NCI-H446 (cell line): ENCODE measurements around the gene TUBGCP6.
A peak's percentile ranks its signal among the peaks of the same experiment; 100 is the strongest.
"Not testable (repeated sequence)": the region's sequence is repeated elsewhere in the genome, so short reads cannot be mapped to it uniquely, and the experiment has no call there.

ENCODE experiments used
- DNase-seq, 2 experiments: peaks; one replicate each; lab custom pipeline; 2025; lab: John Stamatoyannopoulos, UW

The TUBGCP6 gene

GRCh38 chr22:50209893-50210292 lies 34.9 kb downstream of the TUBGCP6 start:
- DNase-seq, result peak in 1 of 2 experiments; percentile 68

GRCh38 chr22:50208939-50209892 lies 35.6 kb downstream of the TUBGCP6 start:
- no peak for DNase-seq

GRCh38 chr22:50208430-50208938 lies 36.3 kb downstream of the TUBGCP6 start:
- DNase-seq, result no peak

- DNase-seq, result no peak
Observed at GRCh38 chr22:50207383-50208140, 37.3 kb downstream of the TUBGCP6 start.

GRCh38 chr22:50206599-50206998 lies 38.2 kb downstream of the TUBGCP6 start:
- no peak for DNase-seq

- no peak for DNase-seq
Observed at GRCh38 chr22:50205781-50206569, 38.8 kb downstream of the TUBGCP6 start.

GRCh38 chr22:50204998-50205397 lies 39.8 kb downstream of the TUBGCP6 start:
- not testable (repeated sequence) for DNase-seq

GRCh38 chr22:50204571-50204970 lies 40.3 kb downstream of the TUBGCP6 start:
- no peak for DNase-seq

GRCh38 chr22:50203288-50203687 lies 41.5 kb downstream of the TUBGCP6 start:
- DNase-seq, result no peak

GRCh38 chr22:50202130-50202666 lies 42.6 kb downstream of the TUBGCP6 start:
- no peak for DNase-seq

GRCh38 chr22:50201191-50202129 lies 43.4 kb downstream of the TUBGCP6 start:
- DNase-seq, result no peak

GRCh38 chr22:50200461-50201190 lies 44.2 kb downstream of the TUBGCP6 start, which contains the start of gene SELENOO:
Gene SELENOO, plus strand, starts transcription at chr22:50201011. Its CDS starts 26 bp downstream, at chr22:50201037.
- DNase-seq, result peak; percentile 64 to 92

- DNase-seq, result no peak
Observed at GRCh38 chr22:50199829-50200460, 44.9 kb downstream of the TUBGCP6 start.

- DNase-seq, result no peak
Observed at GRCh38 chr22:50199251-50199721, 45.5 kb downstream of the TUBGCP6 start.

GRCh38 chr22:50198624-50199017 lies 46.2 kb downstream of the TUBGCP6 start:
- no peak for DNase-seq

- no peak for DNase-seq
Observed at GRCh38 chr22:50197856-50198623, 46.8 kb downstream of the TUBGCP6 start.

- DNase-seq, result no peak
Observed at GRCh38 chr22:50197000-50197800, 47.6 kb downstream of the TUBGCP6 start.
